HG03520 (cell line): ENCODE results near the gene DRAM2.
A peak's percentile ranks its signal among the peaks of the same experiment; 100 is the strongest.
"Not testable (repeated sequence)": the region's sequence is repeated elsewhere in the genome, so short reads cannot be mapped to it uniquely, and the experiment has no call there.

ENCODE experiments used
- ATAC-seq: cut with Tn5 transposase; IDR thresholded peaks from one replicate; pipeline ENCODE4 v1.9.1; 2021; ENCODE audit warnings: mild to moderate bottlenecking, moderate library complexity; ENCODE audit not compliant: unreplicated experiment

DRAM2 gene

DNA sequence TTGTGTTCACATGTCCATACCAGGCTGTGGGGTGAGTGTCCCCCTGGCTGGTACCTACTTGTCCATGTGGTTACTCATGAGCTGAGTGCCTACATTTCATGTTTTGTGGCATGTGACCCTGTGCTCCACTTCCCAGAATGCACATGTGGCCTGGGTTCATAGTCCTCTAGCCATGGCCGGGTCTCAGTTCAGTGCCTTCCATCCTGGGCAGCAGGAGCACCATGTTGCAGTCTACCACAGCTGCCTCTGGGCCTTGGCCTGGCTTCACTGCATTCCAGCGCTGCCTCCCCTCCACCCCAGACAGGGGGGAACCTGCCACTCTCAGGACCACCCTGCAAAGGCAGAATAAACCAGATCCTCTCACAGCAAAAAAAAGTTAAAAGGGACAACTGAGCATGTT lies 5.6 kb upstream of the DRAM2 start:
- ATAC-seq: no peak

DNA sequence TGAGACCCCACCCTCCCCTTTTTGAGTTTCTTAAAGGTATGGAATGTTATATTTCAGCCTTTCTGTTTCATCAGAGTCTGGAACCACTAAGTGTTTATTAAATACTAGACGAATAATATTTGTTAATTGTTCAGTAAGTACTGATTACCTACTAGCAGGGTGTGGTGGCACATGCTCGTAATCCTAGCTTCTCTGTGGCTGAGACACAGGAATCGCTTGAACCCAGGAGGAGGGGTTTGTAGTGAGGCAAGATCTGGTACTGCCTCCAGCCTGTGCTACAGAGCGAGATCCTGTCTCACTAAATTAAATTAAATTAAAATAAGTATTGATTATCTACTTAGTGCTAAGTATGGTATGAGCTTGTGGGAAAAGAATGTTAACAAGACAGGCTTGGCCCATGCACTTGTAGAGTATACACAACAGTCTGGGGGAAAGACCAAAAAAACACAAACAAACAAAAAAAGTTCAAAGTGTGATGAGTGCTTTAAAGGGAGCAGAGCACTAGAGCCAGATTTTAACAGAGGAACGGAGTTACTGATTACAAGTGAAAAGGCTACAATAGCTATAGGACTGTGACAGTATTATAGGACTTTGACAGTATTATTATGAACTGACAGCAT lies 2.6 kb upstream of the DRAM2 start:
- no peak for ATAC-seq

DNA sequence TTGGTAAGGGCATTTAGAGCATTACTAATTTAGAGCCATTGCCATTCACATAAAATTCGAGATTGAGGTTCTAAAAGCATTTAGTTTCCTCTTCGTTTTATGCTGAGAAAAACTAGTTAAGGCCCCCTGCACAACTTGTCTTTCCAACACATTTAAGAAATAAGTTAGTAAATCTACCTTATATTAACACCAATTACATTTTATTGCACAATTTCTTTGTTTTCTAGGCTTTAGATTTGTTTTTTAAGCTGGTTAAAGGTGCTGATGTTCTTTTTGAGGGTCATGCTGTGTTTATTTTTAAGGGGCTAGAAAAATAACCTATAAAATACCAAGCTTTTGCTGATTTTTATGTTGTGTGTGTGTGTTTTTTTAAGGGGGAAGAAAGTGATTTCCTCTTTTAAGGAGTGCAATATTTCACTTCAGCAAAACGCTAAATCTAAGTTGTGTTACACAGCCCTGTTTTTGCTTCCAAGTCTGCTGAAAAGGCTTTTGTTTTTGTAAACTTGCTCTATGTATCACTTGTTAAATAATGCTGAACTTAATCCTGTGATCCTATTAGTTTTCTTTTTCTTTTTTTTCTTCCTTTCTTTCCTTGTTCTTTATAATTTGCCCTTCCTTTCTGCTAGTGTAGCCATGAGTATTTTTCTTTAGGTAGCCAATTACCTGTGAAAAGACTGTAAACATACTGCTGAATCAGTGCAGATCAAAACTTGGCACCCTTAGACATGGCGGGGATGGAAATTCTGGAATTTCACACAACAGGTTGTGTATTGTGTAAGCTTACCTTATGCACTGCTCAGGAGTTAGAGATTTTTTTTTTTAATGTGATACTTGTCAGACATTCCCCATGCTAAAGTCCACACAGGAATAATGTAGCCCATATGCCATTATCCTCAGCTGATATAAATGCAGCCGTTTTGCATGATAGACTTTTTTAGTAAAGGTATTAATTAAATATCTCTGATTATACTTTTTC lies 1.6 kb upstream of the DRAM2 start:
- no peak for ATAC-seq

DNA sequence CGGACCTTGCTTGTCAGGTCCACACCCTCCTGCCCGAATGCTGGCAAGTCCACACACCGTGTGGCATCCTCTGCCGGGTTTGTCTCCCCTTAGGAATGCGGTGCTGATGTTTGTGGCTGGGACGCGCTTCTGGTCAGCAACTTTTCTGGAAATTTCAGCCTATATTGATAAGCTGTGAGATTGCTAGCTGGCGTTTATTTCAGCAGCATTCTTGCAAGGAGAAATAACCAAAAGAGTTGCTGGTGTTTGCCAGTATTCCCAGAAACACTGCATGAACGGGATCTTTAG lies 731 bp upstream of the DRAM2 start:
- ATAC-seq: no peak

DNA sequence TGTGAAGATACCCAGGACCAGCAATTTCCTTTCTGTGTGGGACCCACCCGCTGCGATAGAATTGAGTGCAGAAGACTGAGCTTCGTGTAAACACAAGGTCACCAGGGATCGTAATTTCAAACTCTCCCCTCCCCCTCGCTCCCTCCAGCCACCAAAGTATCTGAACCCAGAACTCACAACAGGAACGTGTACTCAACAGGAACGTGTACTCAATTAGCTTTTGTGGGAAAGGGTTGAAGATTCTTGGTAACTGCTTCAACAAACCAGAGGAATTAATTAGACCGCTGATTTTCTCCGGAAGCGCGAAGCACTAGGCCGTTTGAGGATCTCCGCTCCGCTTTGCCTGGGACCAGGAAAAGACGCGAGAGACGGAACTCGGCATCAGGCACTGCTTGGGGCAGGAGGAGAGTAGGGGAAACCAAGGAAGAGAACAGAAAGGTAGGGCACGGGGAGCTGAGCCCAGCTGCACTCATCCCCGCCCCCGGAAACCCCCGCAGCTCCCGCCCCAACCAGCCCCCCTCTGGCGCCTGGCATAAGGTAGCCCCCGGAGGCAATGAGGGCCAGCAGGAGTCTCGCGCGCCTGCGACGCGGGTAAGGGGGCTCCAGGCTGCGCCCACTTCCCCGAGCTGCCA lies 453 bp downstream of the DRAM2 start:
- ATAC-seq: peak; percentile 23

DNA sequence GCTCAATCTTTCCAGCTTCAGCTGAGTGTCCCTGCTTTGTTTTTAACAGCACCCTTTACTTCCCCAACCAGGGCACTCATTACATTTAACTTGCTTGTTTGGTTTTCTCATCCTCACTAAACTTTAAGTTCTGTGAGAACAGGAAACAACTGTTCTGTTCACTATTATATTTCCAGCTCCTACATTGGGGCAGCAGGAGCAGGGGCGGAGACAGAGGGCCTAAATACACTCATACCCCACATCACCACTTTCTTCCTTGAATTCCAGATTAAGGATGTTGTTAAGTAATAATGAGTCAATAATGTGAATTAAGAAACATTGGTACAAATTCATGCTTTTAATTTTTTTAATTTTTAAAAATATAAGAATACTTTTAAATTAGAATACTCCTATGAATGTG lies 6.0 kb downstream of the DRAM2 start:
- no peak for ATAC-seq

DNA sequence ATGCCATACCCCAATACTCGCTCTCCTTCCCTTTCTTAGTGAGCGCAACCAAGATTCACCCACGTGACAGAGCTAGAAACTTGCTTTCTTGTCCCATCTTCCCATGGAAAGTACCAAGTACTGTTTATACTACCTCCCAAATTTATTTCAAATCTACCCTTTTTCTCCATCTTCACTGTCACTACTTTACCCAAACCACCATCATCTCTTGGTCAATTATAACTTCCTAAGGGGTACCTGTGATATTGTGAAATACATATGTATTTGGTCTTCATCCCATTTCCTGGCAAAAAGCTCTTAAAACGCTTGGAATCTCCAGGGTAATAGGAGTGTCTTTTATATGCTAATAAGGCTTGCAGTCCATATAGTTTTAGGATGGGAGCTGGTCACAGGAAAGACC lies 8.2 kb downstream of the DRAM2 start:
- no peak for ATAC-seq

DNA sequence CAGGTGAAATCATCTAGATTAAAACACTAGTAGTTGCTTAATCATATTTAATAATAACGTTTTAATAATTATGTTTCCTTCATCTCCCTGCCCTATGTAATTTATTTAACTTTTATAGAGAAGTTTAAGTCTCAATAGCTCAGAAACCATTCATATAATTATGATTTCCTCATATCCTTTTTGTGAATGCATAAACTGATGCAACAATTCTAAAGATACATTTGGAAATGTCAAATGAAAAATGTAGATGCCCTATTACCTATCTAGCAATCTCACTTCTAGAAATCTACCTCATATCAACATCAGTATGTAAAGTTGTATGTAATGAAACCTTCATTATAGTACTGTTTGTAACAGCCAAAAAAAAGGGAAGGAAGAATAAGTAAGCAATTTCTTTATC lies 10.5 kb downstream of the DRAM2 start:
- no peak for ATAC-seq

DNA sequence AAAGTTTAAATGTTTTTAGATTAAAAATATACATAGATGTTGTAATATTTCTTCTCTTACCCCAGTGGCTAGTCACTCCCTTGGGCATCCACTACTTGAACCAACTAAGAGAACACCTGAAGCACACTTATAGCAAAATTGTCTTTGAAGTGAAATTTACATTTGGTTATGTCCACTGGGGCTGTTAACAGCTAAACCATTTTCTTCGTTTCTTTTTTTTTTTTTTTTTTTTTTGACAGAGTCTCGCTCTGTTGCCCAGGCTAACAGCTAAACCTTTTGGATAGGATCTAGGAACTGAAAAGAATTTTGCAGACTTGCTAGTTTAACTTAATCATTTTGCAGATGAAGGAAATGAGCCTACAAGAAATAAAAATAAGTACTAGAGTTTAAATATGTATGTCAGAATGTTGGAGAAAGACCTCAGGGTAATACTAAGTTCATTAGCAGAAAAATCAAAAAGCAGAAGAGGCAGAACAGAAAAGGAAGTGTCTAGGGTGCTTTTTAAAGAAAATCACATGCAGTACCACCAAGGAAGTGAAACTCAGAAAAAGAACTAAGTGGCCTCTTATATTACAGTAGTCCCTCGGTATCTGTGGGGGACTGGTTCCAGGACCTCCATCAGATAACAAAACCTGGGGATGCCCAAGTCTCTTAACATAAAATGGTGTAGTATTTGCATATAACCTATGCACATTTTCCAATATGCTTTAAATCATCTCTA lies 11.8 kb downstream of the DRAM2 start:
- ATAC-seq: peak; percentile 86

DNA sequence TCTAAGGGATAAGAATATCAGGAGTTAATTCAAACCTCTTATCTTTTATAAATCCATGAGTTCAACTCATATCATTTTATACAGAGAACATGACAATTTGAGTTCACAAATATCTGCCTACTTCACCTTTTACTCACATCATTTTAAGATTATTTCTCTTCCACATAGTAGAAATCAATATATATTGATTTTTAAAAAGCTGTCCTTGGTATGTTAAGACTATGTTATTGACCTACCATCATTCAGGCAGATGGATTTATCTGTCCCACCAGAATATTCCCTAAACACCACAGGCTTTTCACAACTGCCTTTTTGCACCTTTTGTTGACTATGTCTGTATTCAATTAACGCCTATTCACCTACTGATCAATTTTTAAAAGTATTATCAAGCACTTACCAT lies 13.5 kb downstream of the DRAM2 start:
- no peak for ATAC-seq

DNA sequence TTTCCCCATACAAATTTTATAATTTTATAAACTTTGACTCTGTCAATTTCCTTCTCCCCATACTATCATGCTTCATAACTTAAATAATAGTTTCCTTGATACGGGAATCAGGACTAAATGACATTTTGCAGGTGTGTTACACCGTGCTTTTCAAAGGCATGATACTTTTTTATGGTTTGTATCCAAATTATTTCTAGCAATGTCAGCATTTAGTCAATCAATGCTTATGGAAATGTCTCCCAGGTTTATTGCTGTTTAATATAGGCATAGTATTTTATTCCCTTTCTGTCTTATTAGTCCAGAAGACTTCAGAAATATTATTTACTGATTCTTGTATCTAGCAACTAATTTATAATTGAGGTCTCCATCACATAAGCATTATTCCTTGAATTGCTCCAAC lies 23.4 kb downstream of the DRAM2 start:
- no peak for ATAC-seq

DNA sequence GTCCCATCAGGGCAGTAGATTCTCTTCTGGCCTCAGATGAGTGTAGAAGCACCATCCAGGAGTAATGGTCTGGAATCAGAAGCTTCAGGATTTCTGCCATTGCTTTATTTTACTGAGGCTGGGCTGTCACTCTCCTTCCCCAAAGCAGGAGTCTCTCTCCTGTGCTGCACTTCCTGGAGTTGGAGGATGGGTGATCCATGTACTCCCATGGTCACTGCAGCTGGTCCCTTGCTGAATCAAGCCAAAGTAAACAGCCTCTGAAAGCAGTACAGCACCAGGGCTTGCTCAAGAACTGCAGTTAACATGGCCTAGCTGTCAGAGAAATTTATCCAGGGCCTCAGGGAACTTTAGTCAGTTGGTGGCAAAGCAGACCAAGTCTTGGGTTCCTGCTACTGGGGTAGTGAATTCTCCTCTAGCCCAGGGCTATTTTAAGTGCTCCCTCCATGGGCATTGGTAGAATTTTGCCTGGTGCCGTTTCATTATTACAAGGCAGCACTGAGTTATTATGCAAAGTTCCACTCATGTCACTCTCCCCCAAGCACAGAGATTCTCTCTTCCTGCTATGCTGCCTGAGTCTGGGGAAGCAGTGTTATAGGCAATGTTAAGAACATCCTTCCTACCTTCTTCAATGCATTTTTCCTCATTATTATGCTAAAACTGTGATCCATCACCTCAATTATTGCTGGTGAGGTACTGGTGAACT lies 29.5 kb downstream of the DRAM2 start:
- no peak for ATAC-seq

DNA sequence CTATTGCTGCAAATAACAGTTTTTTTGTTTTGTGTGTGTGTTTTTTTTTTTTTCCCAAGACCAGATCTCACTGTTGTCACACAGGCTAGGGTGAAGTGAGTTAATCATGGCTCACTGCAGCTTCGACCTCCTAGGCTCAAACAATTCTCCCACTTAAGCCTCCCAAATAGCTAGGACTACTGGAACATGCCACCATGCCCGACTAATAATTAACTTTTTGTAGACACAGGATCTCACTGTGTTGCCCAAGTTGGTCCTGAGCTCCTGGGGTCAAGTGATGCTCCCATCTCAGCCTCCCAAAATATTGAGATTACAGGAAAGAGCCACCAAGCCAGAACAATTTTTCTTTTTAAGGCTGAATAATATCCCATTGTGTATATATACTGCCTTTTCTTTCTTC lies 34.9 kb downstream of the DRAM2 start:
- ATAC-seq: no peak

DNA sequence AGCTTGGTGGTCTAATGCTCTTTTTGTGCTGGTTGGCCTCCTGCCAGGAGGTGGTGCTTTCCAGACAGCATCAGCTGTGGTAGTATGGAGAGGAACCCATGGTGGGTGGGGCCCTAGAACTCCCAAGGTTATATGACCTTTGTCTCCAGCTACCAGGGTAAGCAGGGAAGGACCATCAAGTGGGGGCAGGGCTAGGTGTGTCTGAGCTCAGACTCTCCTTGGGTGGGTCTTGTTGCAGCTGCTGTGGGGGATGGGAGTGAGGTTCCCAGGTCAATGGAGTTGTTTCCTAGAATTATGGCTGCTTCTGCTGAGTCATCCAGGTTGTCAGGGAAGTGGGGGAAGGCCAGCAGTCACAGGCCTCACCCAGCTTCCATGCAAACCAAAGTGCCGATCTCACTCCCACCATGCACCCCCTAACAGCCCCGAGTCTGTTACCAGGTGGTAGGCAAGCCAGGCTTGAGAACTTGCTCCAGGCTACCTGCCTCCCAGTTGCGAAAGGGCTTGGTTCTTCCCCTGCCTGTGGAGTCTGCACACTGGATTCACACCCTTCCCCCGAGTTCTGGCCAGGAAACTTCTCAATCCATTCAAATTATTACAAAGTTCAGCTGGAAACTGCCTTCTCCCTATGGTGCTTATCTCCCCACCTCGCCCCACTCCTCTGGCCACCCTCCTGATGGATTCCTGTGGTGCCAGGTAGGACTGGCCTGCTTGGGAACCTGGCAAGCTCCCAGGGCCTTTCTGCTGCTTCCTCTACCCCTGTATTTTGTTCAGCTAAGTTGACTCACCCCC lies 37.8 kb downstream of the DRAM2 start:
- ATAC-seq: no peak

DNA sequence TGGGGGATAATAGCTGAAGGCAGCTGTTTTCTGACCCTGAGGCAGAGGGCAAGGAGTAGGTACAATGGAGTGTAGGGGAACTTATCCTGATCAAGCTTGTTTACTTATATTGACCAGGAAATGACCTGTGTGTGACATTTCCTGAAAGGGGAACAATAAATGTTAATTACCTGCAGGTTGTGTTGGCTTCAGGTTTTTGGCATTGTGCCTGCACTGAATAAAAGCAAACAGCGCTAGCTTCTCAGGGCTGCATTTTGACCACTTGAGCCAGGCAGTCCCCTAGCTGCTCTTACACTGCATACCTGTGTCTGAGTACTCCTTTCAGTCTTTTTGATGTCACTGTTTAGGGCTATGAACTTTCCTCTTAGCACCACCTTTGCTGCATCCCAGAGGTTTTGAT lies 40.6 kb downstream of the DRAM2 start:
- ATAC-seq: no peak

DNA sequence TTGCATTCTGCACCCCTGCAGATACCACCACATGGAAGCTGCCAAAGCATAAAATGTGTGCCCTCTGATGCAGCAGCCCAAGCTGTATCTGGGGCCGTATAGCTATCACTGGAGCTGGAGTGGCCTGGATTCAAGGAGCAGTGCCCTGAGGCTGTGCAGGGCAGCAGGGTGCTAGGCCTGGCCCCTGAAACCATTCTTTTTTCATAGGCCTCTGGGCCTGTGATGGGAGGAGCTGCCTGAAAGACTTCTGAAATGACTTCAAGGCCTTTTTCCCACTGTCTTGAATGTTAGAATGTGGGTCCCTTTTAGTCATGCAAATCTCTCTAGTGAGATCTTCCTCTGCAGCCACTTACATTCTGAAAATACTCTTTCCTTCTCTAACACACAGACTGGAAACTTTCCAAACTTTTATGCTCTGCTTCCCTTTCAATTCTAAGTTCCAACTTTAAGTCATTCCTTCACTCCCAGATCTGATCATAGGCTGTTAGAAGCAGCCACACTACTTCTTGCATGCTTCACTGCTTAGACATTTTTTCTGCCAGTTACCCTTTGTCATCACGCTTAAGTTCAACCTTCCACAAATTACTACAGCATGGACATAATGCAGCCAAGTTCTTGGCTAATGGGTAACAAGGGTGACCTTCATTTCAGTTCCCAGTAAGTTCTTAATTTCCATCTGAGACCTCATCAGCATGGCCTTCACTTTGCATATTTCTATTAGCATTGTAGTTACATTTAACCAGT lies 42.4 kb downstream of the DRAM2 start:
- ATAC-seq: no peak

DNA sequence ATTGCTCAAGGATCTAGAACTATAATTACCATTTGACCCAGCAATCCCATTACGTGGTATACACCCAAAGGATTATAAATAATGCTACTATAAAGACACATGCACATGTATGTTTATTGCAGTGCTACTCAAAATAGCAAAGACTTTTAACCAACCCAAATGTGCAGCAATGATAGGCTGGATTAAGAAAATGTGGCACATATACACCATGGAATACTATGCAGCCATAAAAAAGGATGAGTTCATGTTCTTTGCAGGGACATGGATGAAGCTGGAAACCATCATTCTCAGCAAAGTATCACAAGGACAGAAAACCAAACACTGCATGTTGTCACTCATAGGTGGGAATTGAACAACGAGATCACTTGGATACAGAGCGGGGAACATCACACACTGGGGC lies 44.5 kb downstream of the DRAM2 start:
- ATAC-seq: not testable (repeated sequence)

DNA sequence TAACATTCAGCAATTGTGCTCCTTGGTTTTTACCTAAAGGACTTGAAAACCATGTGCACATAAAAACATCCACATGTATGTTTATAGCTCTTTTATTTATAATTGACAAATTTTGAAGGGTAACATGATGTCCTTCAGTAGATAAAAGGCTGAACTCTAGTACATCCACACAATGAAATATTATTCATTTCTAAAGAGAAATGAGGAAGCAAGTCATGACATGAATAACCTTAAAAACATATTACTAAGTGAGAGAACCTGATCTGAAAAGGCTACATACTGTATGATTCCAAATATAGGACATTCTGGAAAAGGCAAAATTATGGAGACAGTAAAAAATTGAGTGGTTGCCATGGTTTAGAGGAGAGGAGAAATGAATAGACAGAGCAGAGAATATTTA lies 50.3 kb downstream of the DRAM2 start:
- no peak for ATAC-seq

DNA sequence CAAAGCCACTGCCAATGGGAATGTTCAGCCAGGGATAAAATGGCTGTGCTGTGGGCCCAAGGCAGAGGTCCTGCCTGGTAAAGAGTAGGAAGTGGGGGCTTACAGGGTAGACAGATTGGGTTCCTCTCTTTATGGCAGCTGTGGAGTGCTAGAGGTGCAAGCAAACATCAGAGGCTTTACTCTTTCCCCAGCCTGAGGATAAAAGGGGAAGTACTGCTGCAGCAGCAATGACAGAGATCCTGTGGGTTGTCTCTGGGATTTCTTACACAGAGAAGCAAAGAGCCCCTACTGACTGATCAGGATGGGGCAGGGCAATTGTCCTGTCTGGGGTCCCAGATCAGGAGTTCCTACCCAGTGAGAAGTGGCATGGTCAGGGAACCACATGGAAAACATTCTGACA lies 54.2 kb downstream of the DRAM2 start:
- ATAC-seq: no peak
